Adrenal gland (tissue), 12 donors: Measurements from ENCODE around the gene NELL2. TPM values are rescaled to one million over a fixed set of nuclear protein-coding genes. Genes with fewer than 3 reads are reported as not detected.

Experiments used
- DNase-seq, 7 donors: peaks; one replicate each; pipeline ENCODE4 v3.0.0-alpha.2; 2019 to 2020
- H3K27ac ChIP-seq, 5 donors: fragments of 200-600 bp; sonication (generic) in 4 of 5; 1 replicate in 3 of 5; 2 replicates in 2 of 5; pipeline versions ENCODE4 v1.5.1 to v1.8.0; 2016 to 2020; ENCODE audit warnings: mild to moderate bottlenecking in 1 of 5
- H3K27me3 ChIP-seq: fragments of 200-600 bp; 2 replicates; pipeline ENCODE4 v1.8.0; 2021
- H3K36me3 ChIP-seq, 2 donors: fragments of 200-600 bp; replicated peaks in 1 of 2; 1 replicate in 1 of 2; 2 replicates in 1 of 2; pipeline versions ENCODE4 v1.5.1 to v1.8.0; 2018 to 2022
- H3K4me1 ChIP-seq, 2 donors: fragments of 200-600 bp; replicated peaks in 1 of 2; 1 replicate in 1 of 2; 2 replicates in 1 of 2; pipeline versions ENCODE4 v1.5.1 to v1.8.0; 2018 to 2021
- H3K4me3 ChIP-seq, 4 donors: fragments of 200-600 bp; sonication (generic) in 3 of 4; one replicate each; pipeline ENCODE4 v1.5.1; 2016 to 2018
- H3K9me3 ChIP-seq, 3 donors: fragments of 200-600 bp; sonication (generic) in 1 of 3; replicated peaks in 1 of 3; 1 replicate in 2 of 3; 2 replicates in 1 of 3; pipeline versions ENCODE4 v1.5.1 to v1.8.0; 2016 to 2021
- CTCF ChIP-seq, 6 experiments: fragments of 450-650 bp in 4 of 6; fragments of 200-600 bp in 2 of 6; sonication (generic) in 1 of 6; IDR thresholded peaks; 1 replicate in 5 of 6; 2 replicates in 1 of 6; pipeline versions ENCODE4 v1.5.1 to v1.8.0; 2016 to 2021; ENCODE audit warnings: antibody characterized with exemption in 6 of 6, mild to moderate bottlenecking in 2 of 6, moderate library complexity in 1 of 6
- POLR2A ChIP-seq, 2 donors: fragments of 450-650 bp; IDR thresholded peaks; one replicate each; pipeline ENCODE4 v1.6.1; 2017; ENCODE audit warnings: antibody characterized with exemption in 2 of 2, mild to moderate bottlenecking in 2 of 2, moderate library complexity in 1 of 2
- WGBS, 4 donors: extraction: QIAGEN DNeasy Blood & Tissue Kit in 2 of 4; methylation state at CpG; one replicate each; pipeline versions ENCODE4 v1.1.5 to v1.1.7; 2013 to 2017; 5-methylcytosine and 5-hydroxymethylcytosine counted together
- intact Hi-C, 2 donors: fragments of 100-400 bp; cut with DNase I; formaldehyde crosslinking; loops; one replicate each; pipeline versions ENCODE4 v1.14.1 to v1.15.0; 2022 to 2023
- polyA plus RNA-seq, 3 donors: library from polyadenylated mRNA; stranded (reverse); fragments of 200-250 nt in 2 of 3; fragments of 350-450 nt in 1 of 3; fragmentation: Illumina TruSeq in 1 of 3; extraction: RNeasy Lipid Tissue Mini Kit (QIAGEN cat#74804) in 1 of 3; gene quantifications; one replicate each; pipeline ENCODE4 v1.2.3, GENCODE V29; 2013 to 2014
- total RNA-seq, 9 donors: library from RNA; depleted of rRNA in 4 of 9; stranded (reverse); fragments of >200 nt in 4 of 9; fragments of 120-200 nt in 1 of 9; fragmentation: NEBNext Ultra II Directional in 1 of 9; extraction: Animal tissue kit (Norgen Biotek cat#: 25700) in 1 of 9; gene quantifications; one replicate each; pipeline versions ENCODE4 v1.1.0 to v1.2.4, GENCODE V29; 2013 to 2023
- donor health status: healthy with polysubstance abuse.
- donor health status: Bipolar disorder and iron deficiency.
- donor health status: DM: yes; HTN: yes; CAD: no.
- donor health status: DM: no; HTN: no; CAD: no.
- donor health status: DM: no; HTN: no; CAD: no.
- donor health status: DM: yes; HTN: yes; CAD: no.

Gene NELL2
- total and polyA plus RNA-seq, 12 donors = 0.35 to 26.5 (median 6.0) TPM; not detected in 1

DNA sequence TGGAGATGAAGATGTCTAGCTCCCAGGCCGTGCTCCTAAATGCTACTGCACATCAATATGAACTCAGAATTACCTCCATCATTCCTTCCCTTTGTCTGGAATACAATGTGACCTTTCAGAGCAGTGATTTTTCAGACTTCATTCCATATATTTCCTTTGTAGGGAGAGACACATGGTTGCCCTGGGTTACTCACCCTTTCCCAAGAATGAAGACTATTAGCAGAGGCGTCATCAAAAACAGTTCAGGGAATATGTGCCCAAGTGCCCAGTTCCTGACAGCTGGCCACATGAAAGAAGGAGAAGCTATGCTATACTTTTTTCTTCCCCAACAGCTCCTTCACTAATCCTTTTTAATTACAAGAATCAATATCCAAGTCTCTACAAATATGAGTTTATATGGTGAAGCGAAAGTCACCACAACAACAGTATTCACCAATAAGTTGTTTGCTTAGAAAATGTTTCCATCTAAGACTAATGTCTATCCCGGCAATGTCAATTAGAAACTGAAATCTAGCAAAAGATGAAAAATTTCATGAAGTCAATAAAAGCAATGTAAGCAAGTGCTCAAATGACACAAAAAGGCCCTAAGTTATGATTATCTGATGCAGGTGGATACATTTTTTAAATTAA is 17.8 kb downstream of the NELL2 start:
- Histone ChIP-seq H3K36me3 (no peaks in the 10 kb centered on the region), H3K4me3 (no peak overlapping the region), H3K27ac (no peak overlapping the region), H3K27me3 (no peaks in the 10 kb centered on the region), H3K9me3 (no peaks in the 10 kb centered on the region), H3K4me1 (no peaks in the 10 kb centered on the region)
- WGBS, 4 donors = 71 to 88% (median 77%) methylated on average over 4 of the region's 4 CpGs
- TF ChIP-seq POLR2A (IDR thresholded peaks at IDR 0.05) = no peak
- TF ChIP-seq CTCF (IDR thresholded peaks at IDR 0.05) = no peak
- intact Hi-C loops = no loop called here
- no peak for DNase-seq

GRCh38 chr12:44852483-44852882 is 23.6 kb downstream of the NELL2 start:
- no peaks in the 10 kb centered on the region for H3K9me3 ChIP-seq
- 20 to 34% (median 25%) methylated on average over 2 of the region's 2 CpGs for WGBS, 4 donors
- no peaks in the 10 kb centered on the region for H3K4me1 ChIP-seq
- no peak overlapping the region for H3K27ac ChIP-seq
- no peak for TF ChIP-seq CTCF (IDR thresholded peaks at IDR 0.05)
- no peak for TF ChIP-seq POLR2A (IDR thresholded peaks at IDR 0.05)
- intact Hi-C loops = no loop called here
- no peak overlapping the region for H3K4me3 ChIP-seq
- no peaks in the 10 kb centered on the region for H3K27me3 ChIP-seq
- DNase-seq = no peak
- no peaks in the 10 kb centered on the region for H3K36me3 ChIP-seq

- Histone ChIP-seq H3K4me3 (no peak overlapping the region), H3K36me3 (no peaks in the 10 kb centered on the region), H3K4me1 (no peaks in the 10 kb centered on the region), H3K9me3 (no peaks in the 10 kb centered on the region), H3K27me3 (no peaks in the 10 kb centered on the region), H3K27ac (no peak overlapping the region)
- intact Hi-C loops = no loop called here
- no peak for DNase-seq
- TF ChIP-seq CTCF (IDR thresholded peaks at IDR 0.05) (no peak), POLR2A (IDR thresholded peaks at IDR 0.05) (no peak)
- WGBS, 4 donors = 81 to 89% (median 86%) methylated on average over 3 of the region's 3 CpGs
These were observed 24.5 kb downstream of the NELL2 start for GRCh38 chr12:44851586-44851985.

DNA sequence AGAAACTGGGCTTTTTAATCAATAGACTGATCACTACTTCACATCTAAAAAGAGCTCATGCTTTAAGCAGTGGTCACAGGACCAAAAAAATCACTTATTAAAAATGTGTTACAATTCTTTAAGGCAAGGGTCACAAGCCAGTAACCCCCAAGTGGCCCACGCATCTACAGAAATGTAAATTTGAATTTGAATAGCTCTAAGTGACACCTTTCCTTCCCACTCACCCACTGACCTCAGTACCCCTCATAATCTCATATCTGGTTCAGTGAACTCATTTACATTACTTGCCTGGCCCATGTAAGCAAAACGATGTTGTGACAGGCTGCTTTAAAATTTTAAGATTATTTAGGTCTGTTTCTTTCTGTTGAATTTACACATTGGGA is 27.4 kb downstream of the NELL2 start:
- no peaks in the 10 kb centered on the region for H3K9me3 ChIP-seq
- 39 to 60% (median 44%) methylated on average over 2 of the region's 2 CpGs for WGBS, 4 donors
- intact Hi-C loops = no loop called here

More for the DNA sequence above, 27.4 kb downstream of the NELL2 start:
- Histone ChIP-seq H3K27ac (no peak overlapping the region), H3K4me1 (no peaks in the 10 kb centered on the region), H3K27me3 (no peaks in the 10 kb centered on the region), H3K4me3 (no peak overlapping the region), H3K36me3 (no peaks in the 10 kb centered on the region)
- no peak for TF ChIP-seq POLR2A (IDR thresholded peaks at IDR 0.05)
- no peak for TF ChIP-seq CTCF (IDR thresholded peaks at IDR 0.05)
- no peak for DNase-seq
